ENCODE results near the gene URAD. TPM values are rescaled to one million over a fixed set of nuclear protein-coding genes. Genes with fewer than 3 reads are reported as not detected.

URAD gene
- total and polyA plus RNA-seq, 2 experiments from 2014 or later = not detected

DNA sequence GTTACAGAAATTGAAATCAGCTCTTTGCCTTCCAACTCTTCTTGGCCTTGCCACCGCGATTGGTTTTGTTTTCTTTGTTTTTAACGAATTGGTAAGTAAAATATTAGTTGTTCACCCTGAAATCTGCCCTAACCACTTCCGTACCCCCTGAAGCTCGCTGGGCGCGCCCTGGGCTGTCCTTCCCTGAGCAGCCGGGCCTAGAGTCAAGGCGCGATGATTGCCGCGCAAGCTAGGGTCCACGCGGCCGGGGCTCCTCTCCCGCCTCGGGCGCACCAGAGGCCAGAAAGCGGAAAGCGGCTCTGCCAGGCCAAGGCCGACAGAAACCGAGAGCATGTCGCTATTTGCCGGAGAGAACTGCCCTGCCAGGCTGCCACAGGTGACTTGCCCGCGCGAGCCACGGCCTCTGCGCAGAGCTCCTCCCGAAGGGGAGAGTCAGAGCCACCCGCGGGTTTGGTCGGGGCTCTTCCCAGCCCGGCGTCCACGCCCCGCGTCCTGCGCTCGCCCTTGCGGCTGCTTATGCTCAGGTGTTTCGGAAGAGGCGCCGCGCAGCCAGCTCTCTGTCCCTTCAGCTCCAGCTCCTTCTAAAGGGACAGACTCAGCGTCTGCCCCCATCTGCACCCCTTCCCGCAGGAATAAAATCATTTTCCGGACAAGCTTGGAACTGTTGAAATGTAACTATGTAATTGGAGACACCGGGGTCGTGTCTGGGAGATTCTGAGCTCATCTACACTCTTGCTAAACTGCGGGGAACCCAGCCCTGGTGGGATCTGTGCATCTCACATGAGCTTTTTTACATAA is 12.7 kb downstream of the URAD start:
- TF ChIP-seq, protein P1, sequence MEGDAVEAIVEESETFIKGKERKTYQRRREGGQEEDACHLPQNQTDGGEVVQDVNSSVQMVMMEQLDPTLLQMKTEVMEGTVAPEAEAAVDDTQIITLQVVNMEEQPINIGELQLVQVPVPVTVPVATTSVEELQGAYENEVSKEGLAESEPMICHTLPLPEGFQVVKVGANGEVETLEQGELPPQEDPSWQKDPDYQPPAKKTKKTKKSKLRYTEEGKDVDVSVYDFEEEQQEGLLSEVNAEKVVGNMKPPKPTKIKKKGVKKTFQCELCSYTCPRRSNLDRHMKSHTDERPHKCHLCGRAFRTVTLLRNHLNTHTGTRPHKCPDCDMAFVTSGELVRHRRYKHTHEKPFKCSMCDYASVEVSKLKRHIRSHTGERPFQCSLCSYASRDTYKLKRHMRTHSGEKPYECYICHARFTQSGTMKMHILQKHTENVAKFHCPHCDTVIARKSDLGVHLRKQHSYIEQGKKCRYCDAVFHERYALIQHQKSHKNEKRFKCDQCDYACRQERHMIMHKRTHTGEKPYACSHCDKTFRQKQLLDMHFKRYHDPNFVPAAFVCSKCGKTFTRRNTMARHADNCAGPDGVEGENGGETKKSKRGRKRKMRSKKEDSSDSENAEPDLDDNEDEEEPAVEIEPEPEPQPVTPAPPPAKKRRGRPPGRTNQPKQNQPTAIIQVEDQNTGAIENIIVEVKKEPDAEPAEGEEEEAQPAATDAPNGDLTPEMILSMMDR (IDR thresholded peaks at IDR 0.05; ENCODE audit: low read depth, low read length) = no peak
- Histone ChIP-seq H3K27me3 (peaks cover 100% of the 10 kb centered on the region), H3K36me3 (no peaks in the 10 kb centered on the region), H3K4me1 (ENCODE audit: low read depth) (no peaks in the 10 kb centered on the region), H3K9me3 (ENCODE audit: low read depth) (no peaks in the 10 kb centered on the region), H3K27ac (no peak overlapping the region), H3K4me3 (no peak overlapping the region)
- no peak for DNase-seq (ENCODE audit: low read depth in 1 of 2, low spot score in 1 of 2)

DNA sequence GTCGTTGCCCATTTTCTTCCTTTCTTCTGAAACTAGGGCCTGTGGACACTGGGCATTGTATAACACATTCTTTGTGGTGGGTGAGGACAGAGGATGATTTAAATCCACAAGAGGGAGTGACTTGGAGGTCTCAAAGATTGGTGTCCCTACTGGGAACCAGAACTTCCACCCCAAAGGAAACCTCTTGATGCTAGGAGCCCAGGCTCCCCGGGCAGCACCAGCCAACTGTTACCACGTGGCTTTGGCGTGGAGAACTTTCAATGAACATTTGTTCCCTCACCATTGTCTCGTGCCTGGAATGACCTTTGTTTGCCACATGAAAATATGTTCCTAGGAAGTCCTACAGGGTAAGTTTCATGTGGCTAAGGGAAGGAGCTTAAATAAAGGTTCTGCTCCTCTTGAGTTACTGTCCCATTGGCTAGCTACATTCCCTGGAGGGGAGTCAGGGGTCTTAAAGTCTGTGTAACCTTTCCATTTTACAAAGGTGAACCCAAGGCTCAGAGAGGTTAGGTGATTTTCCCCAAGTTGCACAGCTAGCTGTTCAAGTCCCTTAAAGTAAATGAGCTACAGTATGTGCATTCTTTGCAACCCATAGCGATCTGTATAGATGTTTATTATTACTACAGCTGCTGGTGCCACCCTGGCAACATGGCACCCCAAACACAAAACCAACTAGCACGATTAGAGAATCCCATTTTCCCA is 14.4 kb downstream of the URAD start:
- Histone ChIP-seq H3K27ac (no peak overlapping the region), H3K36me3 (no peaks in the 10 kb centered on the region), H3K27me3 (peaks cover 100% of the 10 kb centered on the region), H3K4me1 (ENCODE audit: low read depth) (no peaks in the 10 kb centered on the region), H3K9me3 (ENCODE audit: low read depth) (no peaks in the 10 kb centered on the region), H3K4me3 (no peak overlapping the region)
- TF ChIP-seq, protein P1 (IDR thresholded peaks at IDR 0.05; ENCODE audit: low read depth, low read length) = no peak
- DNase-seq (ENCODE audit: low read depth in 1 of 2, low spot score in 1 of 2) = no peak

DNA sequence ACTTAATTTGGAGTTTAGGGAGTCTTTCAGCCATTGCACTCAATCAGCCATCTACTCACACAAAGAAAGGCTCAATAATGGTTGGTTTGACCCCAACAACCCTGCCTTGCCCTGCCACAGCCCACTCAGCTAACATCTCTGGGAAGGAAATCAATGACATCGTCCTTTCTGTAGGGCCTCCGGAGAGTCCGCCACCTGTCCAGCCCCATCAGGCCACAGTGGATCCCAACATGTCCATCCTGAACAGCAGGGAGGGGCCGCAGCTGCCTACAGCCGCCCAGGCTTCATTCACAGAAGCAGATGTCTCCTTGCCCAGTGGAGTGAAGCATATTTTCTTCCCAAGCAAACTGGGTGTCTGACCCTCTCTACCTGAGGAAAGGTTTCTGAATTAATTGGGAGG is 15.2 kb downstream of the URAD start:
- Histone ChIP-seq H3K4me3 (no peak overlapping the region), H3K27me3 (peaks cover 100% of the 10 kb centered on the region), H3K4me1 (ENCODE audit: low read depth) (no peaks in the 10 kb centered on the region), H3K27ac (no peak overlapping the region), H3K36me3 (no peaks in the 10 kb centered on the region), H3K9me3 (ENCODE audit: low read depth) (no peaks in the 10 kb centered on the region)
- no peak for DNase-seq (ENCODE audit: low read depth in 1 of 2, low spot score in 1 of 2)
- TF ChIP-seq, protein P1 (IDR thresholded peaks at IDR 0.05; ENCODE audit: low read depth, low read length) = no peak

DNA sequence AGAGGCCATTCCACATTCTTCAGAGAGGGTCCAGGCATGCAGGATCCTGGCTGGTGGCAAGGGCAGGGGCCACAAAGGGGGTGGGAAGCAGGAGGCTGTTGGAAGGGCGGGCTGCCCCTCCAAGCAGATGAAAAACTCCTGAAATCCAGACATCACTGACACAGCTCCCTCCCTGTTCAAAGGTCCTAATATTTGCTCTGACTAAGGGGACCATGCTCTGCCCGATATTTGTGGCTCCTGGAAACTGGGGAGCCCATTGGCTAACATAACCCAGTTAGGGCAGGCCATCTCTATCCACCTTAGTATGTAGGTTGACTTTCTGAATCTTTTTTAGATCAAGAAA is 16.0 kb downstream of the URAD start:
- Histone ChIP-seq H3K27me3 (peaks cover 100% of the 10 kb centered on the region), H3K4me3 (no peak overlapping the region), H3K4me1 (ENCODE audit: low read depth) (no peaks in the 10 kb centered on the region), H3K36me3 (no peaks in the 10 kb centered on the region), H3K9me3 (ENCODE audit: low read depth) (no peaks in the 10 kb centered on the region), H3K27ac (no peak overlapping the region)
- no peak for DNase-seq (ENCODE audit: low read depth in 1 of 2, low spot score in 1 of 2)
- TF ChIP-seq, protein P1 (IDR thresholded peaks at IDR 0.05; ENCODE audit: low read depth, low read length) = no peak

DNA sequence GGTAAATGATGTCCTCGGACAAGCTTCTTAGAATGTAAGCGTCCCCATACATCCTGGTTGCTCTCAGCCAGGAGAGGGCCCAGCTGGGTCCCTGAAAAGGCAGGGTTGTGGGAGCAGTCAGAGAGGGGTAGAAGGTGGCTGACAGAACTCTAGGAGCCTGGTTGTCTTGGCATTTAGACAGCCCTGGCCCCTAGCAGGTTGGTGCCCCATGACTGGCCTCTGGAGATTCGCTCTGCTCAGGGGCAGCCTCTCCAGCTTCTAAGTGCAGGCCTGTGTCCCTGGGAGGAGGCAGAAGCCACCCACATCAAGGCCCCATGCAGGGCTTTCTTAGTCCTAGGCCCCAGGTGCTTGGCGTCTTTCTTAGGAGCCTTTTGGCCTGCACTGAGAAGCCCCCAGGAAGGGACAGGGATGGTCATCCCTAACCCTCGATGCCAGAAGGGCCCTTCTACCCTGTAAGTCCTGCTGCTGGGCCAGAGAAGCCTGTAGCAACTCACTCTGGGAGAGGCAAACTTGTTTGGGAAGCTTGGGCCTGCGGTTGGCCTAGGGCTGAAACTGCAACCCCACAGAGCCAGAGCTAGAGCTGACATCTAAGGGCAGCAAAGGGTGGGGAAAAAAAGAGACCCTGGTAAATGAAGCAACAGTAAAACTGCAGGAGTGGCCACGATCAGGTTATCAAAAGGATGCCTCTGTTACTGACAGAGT is 16.6 kb downstream of the URAD start:
- no peak overlapping the region for H3K27ac ChIP-seq
- peaks cover 100% of the 10 kb centered on the region for H3K27me3 ChIP-seq
- TF ChIP-seq, protein P1 (IDR thresholded peaks at IDR 0.05; ENCODE audit: low read depth, low read length) = no peak
- no peaks in the 10 kb centered on the region for H3K36me3 ChIP-seq
- H3K9me3 ChIP-seq (ENCODE audit: low read depth) = no peaks in the 10 kb centered on the region
- H3K4me1 ChIP-seq (ENCODE audit: low read depth) = no peaks in the 10 kb centered on the region
- H3K4me3 ChIP-seq = no peak overlapping the region
- no peak for DNase-seq (ENCODE audit: low read depth in 1 of 2, low spot score in 1 of 2)
